PC-9 (cell line): Measurements from ENCODE around the gene GYPC.
"Not testable (repeated sequence)": the region's sequence is repeated elsewhere in the genome, so short reads cannot be mapped to it uniquely, and the experiment has no call there.

ENCODE experiments used
- CTCF ChIP-seq: fragments of 200-600 bp; sonication (generic); conservative IDR thresholded peaks from 2 replicates; pipeline ENCODE4 v1.6.1; 2017; ENCODE audit warnings: mixed run types, antibody characterized with exemption, mild to moderate bottlenecking, moderate library complexity
- EZH2 ChIP-seq: fragments of 200-600 bp; sonication (generic); IDR thresholded peaks from 2 replicates; pipeline ENCODE4 v1.8.0; 2017; ENCODE audit warnings: antibody characterized with exemption, low read depth

DNA sequence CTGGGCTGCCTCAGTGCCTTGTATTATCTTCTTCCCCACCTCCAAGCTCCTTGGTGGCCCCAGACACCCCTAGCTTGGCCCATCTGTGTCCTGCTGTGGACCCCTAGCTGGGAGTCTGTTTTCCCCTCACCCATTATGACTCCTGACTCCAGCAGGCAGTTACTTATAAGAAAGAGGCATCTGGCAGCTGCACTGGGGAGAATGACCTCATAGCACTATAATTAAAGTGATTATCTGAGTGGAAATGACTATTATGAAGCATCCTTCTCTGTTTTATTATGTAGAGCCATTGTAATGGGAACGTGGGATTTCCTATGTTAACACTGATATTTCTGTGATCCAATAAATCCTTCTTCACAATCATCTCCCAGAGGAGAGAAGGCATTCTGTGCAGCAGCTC, 36.3 kb downstream of the GYPC start:
- not testable (repeated sequence) for TF ChIP-seq CTCF, EZH2
